GM23338 (cell line): ENCODE data around the gene IRF1.

Source experiments
- CREB1 ChIP-seq: fragments of 250-450 bp; sonication (Bioruptor Pico); IDR thresholded peaks from 2 replicates; pipeline ENCODE4 v1.5.0; 2020; ENCODE audit warnings: low read depth, mild to moderate bottlenecking, moderate library complexity
- CTCF ChIP-seq, 2 experiments: fragments of 200-600 bp in 1 of 2; sonication (generic) in 1 of 2; conservative IDR thresholded peaks; 2 replicates each; pipeline versions ENCODE4 v1.5.1 to v1.6.1; 2016 to 2017; ENCODE audit warnings: antibody characterized with exemption in 2 of 2, low read depth in 2 of 2, mild to moderate bottlenecking in 2 of 2, moderate library complexity in 1 of 2
- EZH2 ChIP-seq: fragments of 200-600 bp; sonication (generic); IDR thresholded peaks from one replicate; pipeline ENCODE4 v1.8.0; 2017; ENCODE audit warnings: antibody characterized with exemption, mild to moderate bottlenecking, low read depth; ENCODE audit not compliant: unreplicated experiment
- POLR2AphosphoS5 ChIP-seq: IDR thresholded peaks from 2 replicates; pipeline ENCODE4 v1.6.1; 2016; ENCODE audit warnings: antibody characterized with exemption, low read depth
- ZNF331 ChIP-seq: fragments of 250-450 bp; sonication (Bioruptor Pico); IDR thresholded peaks from 2 replicates; pipeline ENCODE4 v1.5.0; 2020; ENCODE audit warnings: low read depth, mild to moderate bottlenecking, moderate library complexity

- TF ChIP-seq POLR2AphosphoS5 (no peak), CTCF (conservative IDR thresholded peaks at IDR 0.05; ENCODE audit: low read depth in 2 of 2) (no peak), ZNF331 (CRISPR knock-in tag) (no peak), CREB1 (CRISPR knock-in tag) (no peak), EZH2 (no peak)
These were observed 39.2 kb downstream of the IRF1 start for GRCh38 chr5:132451387-132451786.
